Osteoblast (primary cell): ENCODE results near the gene GRM8. TPM values are rescaled to one million over a fixed set of nuclear protein-coding genes. Genes with fewer than 3 reads are reported as not detected.

Experiments
- DNase-seq: peaks from one replicate; pipeline ENCODE4 v3.0.0; 2011; ENCODE audit warnings: low spot score, mixed read lengths; ENCODE audit not compliant: insufficient read length; ENCODE audit errors: missing footprints
- H2AFZ ChIP-seq: 2 replicates; pipeline ENCODE4 v1.6.0; 2011; ENCODE audit warnings: mild to moderate bottlenecking, low read length
- H3K27ac ChIP-seq: 2 replicates; pipeline ENCODE4 v1.5.1; 2011; ENCODE audit warnings: mild to moderate bottlenecking, low read depth, low read length, moderate library complexity
- H3K27me3 ChIP-seq: 2 replicates; pipeline ENCODE4 v1.6.0; 2012; ENCODE audit warnings: mild to moderate bottlenecking, control low read depth, inconsistent platforms, low read length, moderate library complexity; ENCODE audit not compliant: insufficient read depth
- H3K36me3 ChIP-seq: 2 replicates; pipeline ENCODE4 v1.5.1; 2011; ENCODE audit warnings: mild to moderate bottlenecking, low read length, control low read depth, moderate library complexity; ENCODE audit not compliant: insufficient read depth
- H3K4me1 ChIP-seq: 2 replicates; pipeline ENCODE4 v1.5.1; 2011; ENCODE audit warnings: mild to moderate bottlenecking, low read length, control low read depth, moderate library complexity; ENCODE audit not compliant: insufficient read depth
- H3K4me2 ChIP-seq: 2 replicates; pipeline ENCODE4 v1.6.0; 2011; ENCODE audit warnings: mild to moderate bottlenecking, low read length; ENCODE audit not compliant: insufficient read depth
- H3K4me3 ChIP-seq: fragments of 200-600 bp; sonication (generic); 3 replicates; pipeline ENCODE4 v1.5.1; 2012; ENCODE audit warnings: mild to moderate bottlenecking, low read length, inconsistent platforms; ENCODE audit not compliant: insufficient read depth
- H3K79me2 ChIP-seq: 2 replicates; pipeline ENCODE4 v1.6.0; 2012; ENCODE audit warnings: mild to moderate bottlenecking, low read length, control low read depth, inconsistent platforms; ENCODE audit not compliant: insufficient read depth
- H3K9me3 ChIP-seq: 2 replicates; pipeline ENCODE4 v1.5.1; 2011; ENCODE audit warnings: low read depth, low read length, control low read depth
- H4K20me1 ChIP-seq: 2 replicates; pipeline ENCODE4 v1.6.0; 2012; ENCODE audit warnings: mild to moderate bottlenecking, low read length, control low read depth; ENCODE audit not compliant: insufficient read depth
- CTCF ChIP-seq: IDR thresholded peaks from 2 replicates; pipeline ENCODE4 v1.5.1; 2011; ENCODE audit warnings: mild to moderate bottlenecking, low read depth, low read length, moderate library complexity; ENCODE audit errors: extremely low read depth
- total RNA-seq: library from RNA; depleted of rRNA; stranded (reverse); fragments of >200 nt; gene quantifications from 2 replicates; pipeline ENCODE4 v1.2.3, GENCODE V29; 2012

GRM8 gene
- total RNA-seq, 1 donor = not detected

- H2AFZ ChIP-seq = no peak overlapping the region
- no peak for DNase-seq
Measured at GRCh38 chr7:127066974-127067373, 185.8 kb downstream of the GRM8 start.

DNA sequence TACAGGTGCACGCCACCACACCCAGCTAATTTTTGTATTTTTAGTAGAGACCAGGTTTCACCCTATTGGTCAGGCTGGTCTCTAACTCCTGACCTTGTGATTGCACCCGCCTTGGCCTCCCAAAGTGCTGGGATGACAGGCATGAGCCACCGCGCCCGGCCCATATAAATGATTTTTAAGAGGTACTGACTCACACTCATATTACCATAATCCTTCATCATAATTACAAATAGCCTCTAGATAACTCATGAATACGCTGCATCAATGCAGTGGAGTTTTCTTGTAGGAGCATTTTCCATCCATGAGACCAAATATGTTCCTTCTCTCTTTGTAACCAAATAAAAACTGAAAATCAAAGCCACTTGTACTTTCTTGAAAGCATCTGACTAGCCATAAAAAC is 193.3 kb downstream of the GRM8 start:
- H3K27ac ChIP-seq = no peak overlapping the region
- H3K79me2 ChIP-seq = no peaks in the 10 kb centered on the region
- DNase-seq = no peak
- H3K9me3 ChIP-seq = no peaks in the 10 kb centered on the region
- no peak overlapping the region for H3K4me2 ChIP-seq
- H3K27me3 ChIP-seq = no peaks in the 10 kb centered on the region
- no peaks in the 10 kb centered on the region for H4K20me1 ChIP-seq
- no peaks in the 10 kb centered on the region for H3K4me1 ChIP-seq
- H2AFZ ChIP-seq = no peak overlapping the region
- H3K4me3 ChIP-seq = no peak overlapping the region
- no peaks in the 10 kb centered on the region for H3K36me3 ChIP-seq
- TF ChIP-seq CTCF = no peak

More at GRCh38 chr7:127066974-127067373, 185.8 kb downstream of the GRM8 start:
- H4K20me1 ChIP-seq = no peaks in the 10 kb centered on the region
- H3K4me1 ChIP-seq = no peaks in the 10 kb centered on the region
- no peaks in the 10 kb centered on the region for H3K27me3 ChIP-seq
- no peak overlapping the region for H3K4me2 ChIP-seq
- no peaks in the 10 kb centered on the region for H3K79me2 ChIP-seq
- no peak overlapping the region for H3K4me3 ChIP-seq
- peaks cover 3% of the 10 kb centered on the region for H3K9me3 ChIP-seq
- no peak overlapping the region for H3K27ac ChIP-seq
- no peaks in the 10 kb centered on the region for H3K36me3 ChIP-seq
- TF ChIP-seq CTCF = no peak

GRCh38 chr7:127057918-127058317 is 194.8 kb downstream of the GRM8 start:
- Histone ChIP-seq H3K27ac (no peak overlapping the region), H4K20me1 (no peaks in the 10 kb centered on the region), H2AFZ (no peak overlapping the region), H3K79me2 (no peaks in the 10 kb centered on the region), H3K36me3 (no peaks in the 10 kb centered on the region), H3K4me2 (no peak overlapping the region), H3K4me1 (no peaks in the 10 kb centered on the region), H3K9me3 (no peaks in the 10 kb centered on the region), H3K27me3 (no peaks in the 10 kb centered on the region), H3K4me3 (no peak overlapping the region)
- TF ChIP-seq CTCF = no peak
- no peak for DNase-seq

- no peaks in the 10 kb centered on the region for H3K4me1 ChIP-seq
- no peak overlapping the region for H3K4me2 ChIP-seq
- no peaks in the 10 kb centered on the region for H3K27me3 ChIP-seq
- no peak for TF ChIP-seq CTCF
- no peaks in the 10 kb centered on the region for H3K79me2 ChIP-seq
- H3K4me3 ChIP-seq = no peak overlapping the region
- no peak for DNase-seq
- no peaks in the 10 kb centered on the region for H3K36me3 ChIP-seq
- H2AFZ ChIP-seq = no peak overlapping the region
- no peaks in the 10 kb centered on the region for H4K20me1 ChIP-seq
- H3K9me3 ChIP-seq = no peaks in the 10 kb centered on the region
- no peak overlapping the region for H3K27ac ChIP-seq
Measured at GRCh38 chr7:127056202-127056601, 196.5 kb downstream of the GRM8 start.
